Caco-2 (cell line): ENCODE results near the gene HACD2. TPM values are rescaled to one million over a fixed set of nuclear protein-coding genes. Genes with fewer than 3 reads are reported as not detected.

Experiments used
- BruUV-seq: library from RNA; stranded (reverse); fragments of 400-500 nt; replicated peaks from 2 replicates; lab custom pipeline; 2021; lab: Mats Ljungman, UMichigan
- CTCF ChIA-PET: fragments of 300-600 bp; sonication (Branson Sonifier 250); formaldehyde crosslinking; loops from one replicate; lab custom pipeline; 2022; ENCODE audit warnings: antibody characterized with exemption; lab: Charles Lee
- POLR2A ChIA-PET: fragments of 300-600 bp; sonication (Branson Sonifier 250); formaldehyde crosslinking; loops from one replicate; lab custom pipeline; 2022; ENCODE audit warnings: antibody characterized with exemption; lab: Charles Lee
- DNase-seq, 2 experiments: peaks; one replicate each; pipeline versions ENCODE4 v3.0.0 to v3.0.0-alpha.2; 2020 to 2022
- H3K27me3 ChIP-seq: replicated peaks from 2 replicates; pipeline ENCODE4 v1.6.0; 2011; ENCODE audit warnings: low read length; ENCODE audit not compliant: control insufficient read depth, insufficient read depth
- H3K36me3 ChIP-seq: 2 replicates; pipeline ENCODE4 v1.5.1; 2011; ENCODE audit warnings: low read length; ENCODE audit not compliant: control insufficient read depth, insufficient read depth
- H3K4me1 ChIP-seq: fragments of 250-450 bp; sonication (Bioruptor Pico); 2 replicates; pipeline ENCODE4 v1.5.1; 2020; ENCODE audit warnings: mild to moderate bottlenecking
- H3K4me3 ChIP-seq: 2 replicates; pipeline ENCODE4 v1.5.1; 2011; ENCODE audit warnings: low read depth, mild to moderate bottlenecking, control low read depth, low read length
- H3K9me3 ChIP-seq: fragments of 250-450 bp; sonication (Bioruptor Pico); 2 replicates; pipeline ENCODE4 v1.5.1; 2020; ENCODE audit warnings: mild to moderate bottlenecking, moderate library complexity
- H3K27ac Mint-ChIP-seq: one replicate; pipeline ENCODE4 v1.8.0; 2022; ENCODE audit warnings: mixed read lengths; ENCODE audit not compliant: unreplicated experiment
- H3K27me3 Mint-ChIP-seq: one replicate; pipeline ENCODE4 v1.8.0; 2022; ENCODE audit warnings: mixed read lengths; ENCODE audit not compliant: insufficient read depth, unreplicated experiment
- H3K36me3 Mint-ChIP-seq: one replicate; pipeline ENCODE4 v1.8.0; 2022; ENCODE audit warnings: mild to moderate bottlenecking, mixed read lengths; ENCODE audit not compliant: insufficient read depth, unreplicated experiment
- H3K4me1 Mint-ChIP-seq: one replicate; pipeline ENCODE4 v1.8.0; 2022; ENCODE audit warnings: low read depth, mixed read lengths; ENCODE audit not compliant: unreplicated experiment
- H3K4me3 Mint-ChIP-seq: one replicate; pipeline ENCODE4 v1.8.0; 2022; ENCODE audit warnings: mild to moderate bottlenecking, moderate library complexity, mixed read lengths; ENCODE audit not compliant: unreplicated experiment
- H3K9me3 Mint-ChIP-seq: one replicate; pipeline ENCODE4 v1.8.0; 2022; ENCODE audit warnings: mixed read lengths; ENCODE audit not compliant: unreplicated experiment
- intact Hi-C: fragments of 100-400 bp; cut with micrococcal nuclease; formaldehyde crosslinking; loops from one replicate; pipeline ENCODE4 v1.10.0; 2022; ENCODE audit not compliant: unreplicated experiment
- total RNA-seq: library from RNA; stranded (reverse); gene quantifications from 2 replicates; pipeline ENCODE4 v1.2.3, GENCODE V29; 2022
- TF ChIP-seq, protein P1 (sequence below), 2 experiments: fragments of 200-600 bp in 1 of 2; IDR thresholded peaks; 1 replicate in 1 of 2; 2 replicates in 1 of 2; pipeline versions ENCODE4 v1.5.1 to v1.8.0; 2011 to 2022; ENCODE audit warnings: antibody characterized with exemption in 1 of 2, control low read depth in 1 of 2, inconsistent platforms in 1 of 2, low read depth in 1 of 2, low read length in 1 of 2, mild to moderate bottlenecking in 1 of 2, moderate library complexity in 1 of 2; ENCODE audit not compliant: insufficient read depth in 1 of 2, severe bottlenecking in 1 of 2, unreplicated experiment in 1 of 2

HACD2 gene
- total RNA-seq, 1 experiment from 2014 or later, result 92.5 TPM

DNA sequence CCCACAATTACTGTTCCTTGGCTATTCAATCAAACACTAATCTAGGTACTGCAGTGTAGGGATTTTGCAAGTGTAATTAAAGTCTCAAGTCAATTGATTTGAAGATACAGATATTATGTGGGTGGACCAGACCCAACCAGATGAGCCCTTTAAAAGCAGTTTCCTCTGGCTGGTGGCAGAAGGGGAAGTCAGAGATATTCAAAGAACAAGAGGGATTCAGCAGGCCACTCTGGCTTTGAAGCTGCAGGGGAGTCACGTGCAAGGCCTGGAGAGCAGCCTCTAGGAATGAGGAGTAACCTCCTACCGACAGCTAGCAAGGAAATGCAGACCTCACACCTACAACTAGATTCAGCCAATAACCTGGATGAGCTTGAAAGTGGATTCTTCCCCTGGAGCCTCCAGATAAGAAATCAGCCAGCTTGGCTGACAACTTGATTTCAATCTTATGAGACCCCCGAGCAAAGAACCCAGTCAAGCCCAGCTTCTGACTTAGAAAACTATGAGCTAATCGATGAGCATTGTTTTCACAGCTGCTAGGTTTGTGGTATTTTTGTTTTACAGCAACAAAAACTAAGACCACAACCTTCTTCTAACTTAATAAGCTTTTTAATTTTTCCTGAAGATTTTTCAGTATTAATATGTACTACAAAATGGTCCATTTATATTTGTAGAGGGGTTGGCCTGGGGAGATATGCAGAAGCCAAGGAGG, 13.4 kb downstream of the HACD2 start:
- H3K4me3 ChIP-seq, result no peak overlapping the region
- DNase-seq, result no peak
- intact Hi-C loops, result no loop called here
- no peaks in the 10 kb centered on the region for H3K27me3 ChIP-seq
- ChIA-PET CTCF (no interaction called here), POLR2A (no interaction called here)
- H3K36me3 ChIP-seq, result no peaks in the 10 kb centered on the region
- peaks cover 29% of the 10 kb centered on the region for H3K36me3 Mint-ChIP-seq
- H3K27ac Mint-ChIP-seq, result no peak overlapping the region
- H3K4me1 ChIP-seq, result peaks cover 12% of the 10 kb centered on the region
- no peaks in the 10 kb centered on the region for H3K9me3 ChIP-seq
- H3K4me3 Mint-ChIP-seq, result no peak overlapping the region
- no TSS peak for BruUV-seq
- no peaks in the 10 kb centered on the region for H3K9me3 Mint-ChIP-seq
- TF ChIP-seq, protein P1, sequence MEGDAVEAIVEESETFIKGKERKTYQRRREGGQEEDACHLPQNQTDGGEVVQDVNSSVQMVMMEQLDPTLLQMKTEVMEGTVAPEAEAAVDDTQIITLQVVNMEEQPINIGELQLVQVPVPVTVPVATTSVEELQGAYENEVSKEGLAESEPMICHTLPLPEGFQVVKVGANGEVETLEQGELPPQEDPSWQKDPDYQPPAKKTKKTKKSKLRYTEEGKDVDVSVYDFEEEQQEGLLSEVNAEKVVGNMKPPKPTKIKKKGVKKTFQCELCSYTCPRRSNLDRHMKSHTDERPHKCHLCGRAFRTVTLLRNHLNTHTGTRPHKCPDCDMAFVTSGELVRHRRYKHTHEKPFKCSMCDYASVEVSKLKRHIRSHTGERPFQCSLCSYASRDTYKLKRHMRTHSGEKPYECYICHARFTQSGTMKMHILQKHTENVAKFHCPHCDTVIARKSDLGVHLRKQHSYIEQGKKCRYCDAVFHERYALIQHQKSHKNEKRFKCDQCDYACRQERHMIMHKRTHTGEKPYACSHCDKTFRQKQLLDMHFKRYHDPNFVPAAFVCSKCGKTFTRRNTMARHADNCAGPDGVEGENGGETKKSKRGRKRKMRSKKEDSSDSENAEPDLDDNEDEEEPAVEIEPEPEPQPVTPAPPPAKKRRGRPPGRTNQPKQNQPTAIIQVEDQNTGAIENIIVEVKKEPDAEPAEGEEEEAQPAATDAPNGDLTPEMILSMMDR (IDR thresholded peaks at IDR 0.05; ENCODE audit: insufficient read depth in 1 of 2, low read depth in 1 of 2, low read length in 1 of 2, severe bottlenecking in 1 of 2, unreplicated experiment in 1 of 2), result no peak
- peaks cover 10% of the 10 kb centered on the region for H3K4me1 Mint-ChIP-seq
- H3K27me3 Mint-ChIP-seq, result no peaks in the 10 kb centered on the region

DNA sequence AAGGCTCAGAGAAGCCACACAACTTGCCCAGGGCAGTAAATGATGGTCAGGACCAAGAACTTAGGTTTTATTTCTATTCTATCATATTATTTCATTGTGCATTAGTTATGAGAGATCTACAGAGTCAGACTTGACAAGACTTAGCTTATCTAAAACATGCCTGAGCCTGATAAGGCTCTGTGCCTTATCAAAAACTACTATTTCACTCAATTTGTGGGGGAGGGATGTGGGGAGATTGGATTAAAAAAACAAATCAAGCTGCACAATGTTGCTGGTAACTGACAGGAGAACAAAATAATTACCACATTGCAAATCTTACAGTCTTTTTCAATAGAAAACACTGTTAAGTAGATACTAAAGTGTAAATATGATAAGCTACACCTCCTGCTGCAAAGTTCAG, 16.0 kb downstream of the HACD2 start:
- Mint-ChIP-seq H3K27ac (no peak overlapping the region), H3K27me3 (no peaks in the 10 kb centered on the region), H3K9me3 (no peaks in the 10 kb centered on the region), H3K4me3 (no peak overlapping the region), H3K36me3 (peaks cover 38% of the 10 kb centered on the region), H3K4me1 (peaks cover 14% of the 10 kb centered on the region)
- H3K4me3 ChIP-seq, result no peak overlapping the region
- DNase-seq, result no peak
- POLR2A ChIA-PET, result no interaction called here
- CTCF ChIA-PET, result interaction anchor here (0.9 kb wide), 1 partner anchor 11 kb away, joined by 3 read pairs; no protein-coding TSS in a partner anchor
- TF ChIP-seq, protein P1 (IDR thresholded peaks at IDR 0.05; ENCODE audit: insufficient read depth in 1 of 2, low read depth in 1 of 2, low read length in 1 of 2, severe bottlenecking in 1 of 2, unreplicated experiment in 1 of 2), result no peak
- BruUV-seq, result no TSS peak
- peaks cover 12% of the 10 kb centered on the region for H3K4me1 ChIP-seq
- no peaks in the 10 kb centered on the region for H3K9me3 ChIP-seq
- no peaks in the 10 kb centered on the region for H3K27me3 ChIP-seq
- H3K36me3 ChIP-seq, result peaks cover 1% of the 10 kb centered on the region; the same call in 1 of the 2 replicates
- intact Hi-C loops, result no loop called here

DNA sequence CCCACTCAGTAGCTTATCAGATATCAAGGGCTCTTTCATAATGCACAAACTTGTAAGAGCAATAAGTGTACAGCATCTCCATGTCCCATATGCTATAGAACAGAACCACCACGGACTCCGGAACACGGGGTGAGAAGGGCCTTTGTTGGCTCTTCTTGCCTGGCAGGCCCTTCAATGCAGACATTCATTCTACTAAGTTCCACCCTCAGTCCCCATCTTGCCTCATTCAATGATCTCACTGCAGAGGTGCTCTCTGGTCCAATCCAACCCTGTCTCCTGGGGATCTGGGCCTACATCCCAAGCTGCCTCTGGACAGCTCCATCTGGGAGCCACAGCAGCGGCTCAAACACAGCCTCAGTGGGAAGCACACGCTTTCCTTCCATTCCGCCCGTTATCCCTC, 16.8 kb downstream of the HACD2 start:
- intact Hi-C loops, result no loop called here
- CTCF ChIA-PET, result no interaction called here
- TF ChIP-seq, protein P1 (IDR thresholded peaks at IDR 0.05; ENCODE audit: insufficient read depth in 1 of 2, low read depth in 1 of 2, low read length in 1 of 2, severe bottlenecking in 1 of 2, unreplicated experiment in 1 of 2), result no peak
- H3K27ac Mint-ChIP-seq, result no peak overlapping the region
- H3K36me3 Mint-ChIP-seq, result peaks cover 37% of the 10 kb centered on the region
- H3K27me3 Mint-ChIP-seq, result no peaks in the 10 kb centered on the region
- DNase-seq, result no peak
- Histone ChIP-seq H3K36me3 (peaks cover 1% of the 10 kb centered on the region; the same call in 1 of the 2 replicates), H3K4me1 (peaks cover 12% of the 10 kb centered on the region), H3K9me3 (no peaks in the 10 kb centered on the region), H3K4me3 (no peak overlapping the region), H3K27me3 (no peaks in the 10 kb centered on the region)
- BruUV-seq, result no TSS peak
- POLR2A ChIA-PET, result no interaction called here
- H3K4me3 Mint-ChIP-seq, result no peak overlapping the region
- peaks cover 15% of the 10 kb centered on the region for H3K4me1 Mint-ChIP-seq
- H3K9me3 Mint-ChIP-seq, result no peaks in the 10 kb centered on the region
